ENCODE measurements around the gene COMMD1.

DNA sequence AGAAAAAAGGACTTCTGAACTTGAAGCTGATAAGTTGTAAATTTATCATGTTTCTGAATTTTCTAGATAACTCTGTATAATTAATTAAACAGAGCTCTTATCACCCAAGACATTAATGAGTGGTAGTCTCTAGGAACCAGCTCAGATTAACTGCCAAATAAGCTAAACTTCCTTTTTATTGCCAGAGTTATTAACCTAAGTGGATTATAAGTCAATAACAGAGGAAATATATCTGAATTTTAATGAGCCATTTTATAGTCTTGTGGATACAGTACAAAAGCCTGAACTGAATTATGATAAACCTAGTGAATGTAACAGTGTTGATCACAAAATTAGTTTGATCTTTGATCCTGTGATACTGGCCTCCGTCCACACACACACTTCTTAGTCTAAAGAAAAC is 111.5 kb downstream of the COMMD1 start:
- TF ChIP-seq CTCF (IDR thresholded peaks at IDR 0.05) (no peak), POLR2A (IDR thresholded peaks at IDR 0.05) (no peak)

Measured in uterus (tissue), 2 donors.